Loucy (cell line): ENCODE results near the gene PID1.

ENCODE experiments used
- H2AFZ ChIP-seq: fragments of 200-600 bp; sonication (generic); 2 replicates; pipeline ENCODE4 v1.6.0; 2016; ENCODE audit warnings: antibody characterized with exemption, mild to moderate bottlenecking, low read length, moderate library complexity
- H3F3A ChIP-seq: fragments of 200-600 bp; 2 replicates; pipeline ENCODE4 v1.6.0; 2016; ENCODE audit warnings: antibody characterized with exemption, low read depth, mild to moderate bottlenecking
- H3K27me3 ChIP-seq: fragments of 200-600 bp; sonication (generic); 2 replicates; pipeline ENCODE4 v1.6.1; 2014; ENCODE audit warnings: low read length, mild to moderate bottlenecking; ENCODE audit not compliant: insufficient read depth, poor library complexity, severe bottlenecking
- H3K36me3 ChIP-seq: fragments of 200-600 bp; sonication (generic); 2 replicates; pipeline ENCODE4 v1.6.1; 2016; ENCODE audit warnings: low read length; ENCODE audit not compliant: insufficient read depth
- H3K4me1 ChIP-seq: fragments of 200-600 bp; sonication (generic); 2 replicates; pipeline ENCODE4 v1.5.1; 2014; ENCODE audit warnings: low read length, mild to moderate bottlenecking; ENCODE audit not compliant: insufficient read depth, poor library complexity, severe bottlenecking
- H3K4me2 ChIP-seq: fragments of 200-600 bp; sonication (generic); 2 replicates; pipeline ENCODE4 v1.6.0; 2014; ENCODE audit warnings: antibody characterized with exemption, low read length, low read depth, mild to moderate bottlenecking; ENCODE audit not compliant: poor library complexity, severe bottlenecking
- H3K4me3 ChIP-seq: fragments of 200-600 bp; sonication (generic); 2 replicates; pipeline ENCODE4 v1.5.1; 2014; ENCODE audit warnings: low read length, mild to moderate bottlenecking, mixed read lengths; ENCODE audit not compliant: poor library complexity, severe bottlenecking
- H3K79me2 ChIP-seq: fragments of 200-600 bp; sonication (generic); 2 replicates; pipeline ENCODE4 v1.6.1; 2014; ENCODE audit warnings: low read length; ENCODE audit not compliant: insufficient read depth
- H3K9ac ChIP-seq: fragments of 200-600 bp; sonication (generic); 2 replicates; pipeline ENCODE4 v1.6.0; 2014; ENCODE audit warnings: mild to moderate bottlenecking, low read depth, low read length, moderate library complexity; ENCODE audit not compliant: poor library complexity, severe bottlenecking
- H3K9me2 ChIP-seq: fragments of 200-600 bp; sonication (generic); replicated peaks from 2 replicates; pipeline ENCODE4 v1.6.1; 2016; ENCODE audit warnings: low read depth, low read length, mixed read lengths
- H3K9me3 ChIP-seq: fragments of 200-600 bp; sonication (generic); 2 replicates; pipeline ENCODE4 v1.6.1; 2014; ENCODE audit warnings: mild to moderate bottlenecking, antibody characterized with exemption, low read length, low read depth; ENCODE audit not compliant: insufficient read depth
- H4K20me1 ChIP-seq: fragments of 200-600 bp; sonication (generic); 2 replicates; pipeline ENCODE4 v1.6.0; 2014; ENCODE audit warnings: antibody characterized with exemption, low read length, mild to moderate bottlenecking; ENCODE audit not compliant: insufficient read depth, poor library complexity, severe bottlenecking
- EZH2phosphoT487 ChIP-seq: fragments of 200-600 bp; IDR thresholded peaks from 2 replicates; pipeline ENCODE4 v1.6.1; 2018; ENCODE audit warnings: antibody characterized with exemption, mild to moderate bottlenecking, moderate library complexity, borderline replicate concordance
- TF ChIP-seq, protein P1 (sequence below): fragments of 200-600 bp; sonication (generic); conservative IDR thresholded peaks from 2 replicates; pipeline ENCODE4 v1.5.1; 2014; ENCODE audit warnings: mild to moderate bottlenecking, antibody characterized with exemption, low read length

The PID1 gene

GRCh38 chr2:228986961-228987360 is 284.1 kb downstream of the PID1 start:
- no peaks in the 10 kb centered on the region for H3K27me3 ChIP-seq
- TF ChIP-seq EZH2phosphoT487: no peak
- TF ChIP-seq, protein P1, sequence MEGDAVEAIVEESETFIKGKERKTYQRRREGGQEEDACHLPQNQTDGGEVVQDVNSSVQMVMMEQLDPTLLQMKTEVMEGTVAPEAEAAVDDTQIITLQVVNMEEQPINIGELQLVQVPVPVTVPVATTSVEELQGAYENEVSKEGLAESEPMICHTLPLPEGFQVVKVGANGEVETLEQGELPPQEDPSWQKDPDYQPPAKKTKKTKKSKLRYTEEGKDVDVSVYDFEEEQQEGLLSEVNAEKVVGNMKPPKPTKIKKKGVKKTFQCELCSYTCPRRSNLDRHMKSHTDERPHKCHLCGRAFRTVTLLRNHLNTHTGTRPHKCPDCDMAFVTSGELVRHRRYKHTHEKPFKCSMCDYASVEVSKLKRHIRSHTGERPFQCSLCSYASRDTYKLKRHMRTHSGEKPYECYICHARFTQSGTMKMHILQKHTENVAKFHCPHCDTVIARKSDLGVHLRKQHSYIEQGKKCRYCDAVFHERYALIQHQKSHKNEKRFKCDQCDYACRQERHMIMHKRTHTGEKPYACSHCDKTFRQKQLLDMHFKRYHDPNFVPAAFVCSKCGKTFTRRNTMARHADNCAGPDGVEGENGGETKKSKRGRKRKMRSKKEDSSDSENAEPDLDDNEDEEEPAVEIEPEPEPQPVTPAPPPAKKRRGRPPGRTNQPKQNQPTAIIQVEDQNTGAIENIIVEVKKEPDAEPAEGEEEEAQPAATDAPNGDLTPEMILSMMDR: no peak
- no peaks in the 10 kb centered on the region for H3F3A ChIP-seq
- H4K20me1 ChIP-seq: no peaks in the 10 kb centered on the region
- H3K4me2 ChIP-seq: no peak overlapping the region
- H3K79me2 ChIP-seq: no peaks in the 10 kb centered on the region
- no peak overlapping the region for H3K4me3 ChIP-seq
- peaks cover 2% of the 10 kb centered on the region; the same call in 1 of the 2 replicates for H3K9me3 ChIP-seq
- H3K36me3 ChIP-seq: no peaks in the 10 kb centered on the region
- no peak overlapping the region for H2AFZ ChIP-seq
- H3K9me2 ChIP-seq: no peaks in the 10 kb centered on the region
- H3K9ac ChIP-seq: no peak overlapping the region
- H3K4me1 ChIP-seq: no peaks in the 10 kb centered on the region

- no peaks in the 10 kb centered on the region for H3K27me3 ChIP-seq
- H3F3A ChIP-seq: no peaks in the 10 kb centered on the region
Observed at GRCh38 chr2:228983700-228984099, 287.4 kb downstream of the PID1 start.

DNA sequence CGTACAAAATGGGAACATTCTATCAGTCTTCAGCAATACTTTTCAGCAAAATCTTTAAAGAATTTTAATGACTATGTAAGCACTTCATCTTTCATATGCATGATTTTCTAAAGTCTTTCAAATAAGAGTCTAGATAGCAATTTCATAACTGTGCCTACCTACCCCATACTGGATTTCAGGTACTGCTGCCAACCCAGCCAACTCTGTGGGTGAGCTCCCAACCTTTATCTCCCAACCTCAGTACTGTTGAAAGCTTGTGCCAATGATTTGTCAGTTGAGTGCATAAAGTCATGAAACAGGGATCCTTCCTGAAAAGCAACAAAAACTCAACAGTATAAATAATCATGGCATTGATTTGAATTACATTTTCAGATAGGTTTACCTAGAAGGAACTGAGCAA is 296.9 kb downstream of the PID1 start:
- Histone ChIP-seq H2AFZ (no peak overlapping the region), H3K9me3 (no peaks in the 10 kb centered on the region), H4K20me1 (no peaks in the 10 kb centered on the region), H3K9ac (no peak overlapping the region), H3K79me2 (no peaks in the 10 kb centered on the region), H3F3A (no peaks in the 10 kb centered on the region), H3K4me2 (no peak overlapping the region), H3K27me3 (no peaks in the 10 kb centered on the region), H3K4me1 (no peaks in the 10 kb centered on the region), H3K4me3 (no peak overlapping the region), H3K9me2 (no peaks in the 10 kb centered on the region), H3K36me3 (no peaks in the 10 kb centered on the region)
- TF ChIP-seq EZH2phosphoT487: no peak

More at GRCh38 chr2:228983700-228984099, 287.4 kb downstream of the PID1 start:
- Histone ChIP-seq H3K9ac (no peak overlapping the region), H3K79me2 (no peaks in the 10 kb centered on the region), H4K20me1 (no peaks in the 10 kb centered on the region), H3K4me1 (no peaks in the 10 kb centered on the region), H2AFZ (no peak overlapping the region), H3K9me3 (peaks cover 4% of the 10 kb centered on the region; the same call in 1 of the 2 replicates), H3K9me2 (no peaks in the 10 kb centered on the region), H3K4me2 (no peak overlapping the region), H3K4me3 (no peak overlapping the region), H3K36me3 (no peaks in the 10 kb centered on the region)
- TF ChIP-seq, protein P1: peak; percentile 43
- no peak for TF ChIP-seq EZH2phosphoT487
